Fibroblast of skin of abdomen (primary cell): ENCODE data around the gene ARL5C.
A peak's percentile ranks its signal among the peaks of the same experiment; 100 is the strongest.
"Not testable (repeated sequence)": the region's sequence is repeated elsewhere in the genome, so short reads cannot be mapped to it uniquely, and the experiment has no call there.

Source experiments
- DNase-seq: peaks from one replicate; pipeline ENCODE4 v3.0.0-alpha.2; 2013

Gene ARL5C

DNA sequence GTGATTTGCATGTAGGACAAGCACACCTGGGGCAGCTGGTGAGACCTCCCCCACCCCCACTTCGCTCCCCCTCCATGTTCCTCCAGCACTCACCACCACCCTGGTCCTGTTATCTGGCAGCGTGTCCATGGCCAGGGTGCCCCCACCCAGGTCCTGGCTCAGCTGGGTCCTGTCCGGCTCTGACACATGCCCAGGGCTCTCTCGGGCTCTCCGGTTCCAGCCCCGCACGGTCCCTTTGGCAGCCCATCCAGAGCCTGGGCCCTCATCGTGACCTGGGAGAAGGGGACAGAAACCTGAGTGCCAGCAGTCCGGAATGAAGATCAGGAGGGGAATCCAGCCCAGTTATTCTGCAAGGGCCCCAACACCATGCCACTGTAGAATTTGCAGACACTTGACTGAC is 26.4 kb downstream of the ARL5C start:
- no peak for DNase-seq

- DNase-seq = peak; percentile 90
Measured at GRCh38 chr17:39139161-39139511, 26.8 kb downstream of the ARL5C start.

GRCh38 chr17:39138431-39139160 is 27.4 kb downstream of the ARL5C start:
- DNase-seq = peak; percentile 38

DNA sequence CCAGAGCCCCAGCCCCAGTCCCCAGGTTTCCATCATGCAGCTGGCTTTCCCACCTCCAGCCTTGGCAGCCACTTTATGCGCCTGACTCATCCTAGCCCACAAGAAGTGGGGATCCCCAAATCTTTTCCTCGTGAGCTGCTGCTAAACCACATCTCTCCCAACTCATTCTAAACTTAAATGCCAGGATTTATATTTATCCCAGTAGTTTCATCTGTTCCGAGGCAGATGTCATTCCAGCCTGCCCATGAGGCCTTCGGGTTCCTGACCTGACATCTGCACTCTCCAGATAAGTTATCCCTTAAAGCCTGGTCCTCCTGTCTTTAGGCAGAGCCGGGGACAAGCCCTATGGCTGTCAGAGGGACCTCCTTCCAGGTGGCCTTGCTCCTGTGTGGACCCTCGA is 31.1 kb downstream of the ARL5C start:
- DNase-seq = peak; percentile 50

GRCh38 chr17:39132192-39132610 is 33.8 kb downstream of the ARL5C start:
- DNase-seq = peak; percentile 90

GRCh38 chr17:39131616-39132015 is 34.3 kb downstream of the ARL5C start:
- DNase-seq = peak; percentile 56

- no peak for DNase-seq
Measured at GRCh38 chr17:39130205-39130604, 35.8 kb downstream of the ARL5C start.

DNA sequence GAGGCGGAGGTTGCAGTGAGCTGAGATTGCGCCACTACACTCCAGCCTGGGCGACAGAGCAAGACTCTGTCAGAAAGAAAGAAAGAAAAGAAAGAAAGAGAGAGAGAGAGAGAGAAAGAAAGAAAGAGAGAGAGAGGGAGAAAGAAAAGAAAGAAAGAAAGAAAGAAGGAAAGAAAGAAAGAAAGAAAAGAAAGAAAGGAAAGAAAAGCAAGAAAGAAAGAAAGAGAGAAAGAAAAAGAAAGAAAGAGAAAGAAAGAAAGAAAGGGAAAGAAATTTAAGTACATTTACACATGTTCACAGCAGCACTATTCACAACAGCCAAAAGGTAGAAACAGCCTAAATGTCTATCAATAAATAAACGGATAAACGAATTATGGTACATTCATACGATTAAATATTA is 36.4 kb downstream of the ARL5C start:
- DNase-seq = not testable (repeated sequence)

GRCh38 chr17:39126436-39126835 is 39.5 kb downstream of the ARL5C start:
- no peak for DNase-seq

DNA sequence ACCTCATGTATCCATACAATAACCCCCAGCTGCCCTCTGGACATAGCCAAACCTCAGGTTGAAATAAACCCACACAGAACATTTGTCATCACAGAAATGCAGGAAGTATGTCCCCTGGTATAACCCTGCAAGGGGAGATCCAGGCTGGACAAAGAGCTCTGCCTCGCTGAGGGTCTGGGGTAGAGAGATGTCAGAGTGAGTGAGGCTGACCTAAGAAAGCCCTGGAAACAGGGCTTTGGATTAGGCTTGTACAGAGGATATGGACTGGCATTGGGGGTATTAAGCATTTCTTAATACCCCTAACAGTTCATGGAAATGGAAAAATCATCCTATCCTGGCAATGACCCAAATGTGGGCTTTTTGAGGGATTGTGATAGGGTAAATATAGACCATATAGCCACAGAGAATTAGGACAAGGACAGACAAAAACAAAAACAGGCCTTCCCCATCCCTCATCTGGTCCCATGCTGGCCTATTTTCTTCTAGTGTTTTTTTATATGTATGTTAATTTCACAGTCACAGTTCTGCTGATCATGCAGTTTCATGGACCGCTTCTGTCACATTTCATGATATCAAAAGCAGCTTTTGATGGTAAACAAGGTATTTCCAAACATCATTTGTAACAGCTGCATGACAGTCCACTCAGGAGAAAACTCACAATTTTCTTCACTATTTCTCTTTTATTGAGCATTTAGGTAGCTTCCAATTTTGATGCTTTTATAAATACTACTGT is 40.7 kb downstream of the ARL5C start:
- DNase-seq = no peak

DNA sequence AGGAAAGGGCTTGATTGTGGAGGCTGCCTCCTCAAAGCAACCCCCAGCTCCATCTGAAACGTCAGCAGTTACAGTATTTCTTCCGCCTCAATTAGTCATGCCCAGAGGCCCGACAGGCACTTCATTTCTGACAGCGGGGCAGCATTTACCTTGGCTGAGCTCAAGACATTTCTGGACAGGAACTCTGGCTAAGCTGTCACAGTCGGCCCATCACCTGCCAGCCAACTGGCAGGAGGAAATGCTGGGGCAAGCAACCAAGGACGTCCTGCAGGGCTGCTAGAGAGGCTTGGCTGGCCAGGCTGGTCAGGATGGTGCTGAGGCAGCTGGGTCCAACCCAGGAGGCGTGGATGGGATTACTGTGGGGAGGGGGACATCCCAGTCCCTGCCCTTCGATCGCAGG is 42.3 kb downstream of the ARL5C start:
- no peak for DNase-seq

DNA sequence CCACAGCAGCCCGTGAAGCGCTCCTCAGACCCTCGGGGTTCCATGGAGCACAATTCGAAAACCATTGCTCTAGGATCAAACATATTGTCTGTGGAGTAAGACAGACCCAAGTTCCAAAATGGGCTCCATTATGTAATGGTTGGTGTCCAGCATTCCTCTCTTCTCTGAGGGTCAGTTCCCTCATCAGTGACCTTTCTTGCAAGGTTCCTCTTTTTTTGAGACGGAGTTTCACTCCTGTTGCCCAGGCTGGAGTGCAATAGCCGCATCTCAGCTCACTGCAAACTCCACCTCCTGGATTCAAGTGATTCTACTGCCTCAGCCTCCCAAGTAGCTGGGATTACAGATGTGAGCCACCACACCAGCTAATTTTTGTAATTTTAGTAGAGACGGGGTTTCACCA is 43.0 kb downstream of the ARL5C start:
- DNase-seq = no peak

GRCh38 chr17:39121919-39122318 is 44.0 kb downstream of the ARL5C start:
- DNase-seq = not testable (repeated sequence)

- DNase-seq = no peak
Measured at GRCh38 chr17:39118674-39119419, 47.1 kb downstream of the ARL5C start.

GRCh38 chr17:39116224-39116623 is 49.7 kb downstream of the ARL5C start:
- no peak for DNase-seq

DNA sequence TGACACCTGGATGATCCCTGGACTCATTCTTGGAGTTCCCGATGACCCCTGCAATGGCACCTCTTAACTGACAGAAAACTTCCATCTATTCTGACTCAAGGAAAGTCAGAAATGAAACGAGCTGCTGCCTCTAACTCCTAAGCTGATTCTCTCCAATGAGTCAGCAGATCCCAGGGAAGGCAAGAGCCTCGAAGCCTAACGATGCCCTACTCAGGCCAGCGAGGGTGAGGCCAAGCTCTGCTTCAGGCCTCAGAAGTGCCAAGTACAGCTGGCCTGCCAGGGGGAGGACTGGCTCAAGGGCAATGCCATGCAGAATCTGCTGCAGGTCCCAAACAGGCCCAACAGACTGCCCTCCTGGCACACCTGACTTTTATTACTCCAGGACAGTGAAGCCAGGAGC is 50.8 kb downstream of the ARL5C start:
- peak; percentile 57 for DNase-seq

- peak; percentile 62 for DNase-seq
Measured at GRCh38 chr17:39114723-39115122, 51.2 kb downstream of the ARL5C start.

DNA sequence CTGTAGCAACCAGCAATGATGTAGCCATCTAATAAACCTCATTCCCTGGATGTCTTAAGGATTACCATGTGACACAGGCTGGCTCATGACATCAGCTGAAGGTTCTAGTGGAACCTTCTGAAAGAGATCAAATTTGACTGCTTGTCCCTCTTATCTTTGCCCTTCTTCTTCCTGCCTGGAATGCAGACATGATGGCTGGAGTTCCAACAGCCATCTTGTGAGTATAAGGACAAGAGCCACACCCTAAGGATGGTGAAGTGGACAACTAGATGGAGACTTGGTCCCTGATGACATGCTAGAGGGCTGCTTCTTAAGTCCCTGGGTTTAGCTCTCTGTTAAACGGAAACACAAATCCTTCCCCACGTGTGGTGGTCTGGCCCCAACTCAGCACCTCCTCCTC is 52.1 kb downstream of the ARL5C start:
- no peak for DNase-seq

GRCh38 chr17:39110435-39111136 is 55.4 kb downstream of the ARL5C start:
- no peak for DNase-seq

- no peak for DNase-seq
Measured at GRCh38 chr17:39108461-39109375, 57.2 kb downstream of the ARL5C start.

GRCh38 chr17:39107973-39108372 is 58.0 kb downstream of the ARL5C start:
- no peak for DNase-seq

DNA sequence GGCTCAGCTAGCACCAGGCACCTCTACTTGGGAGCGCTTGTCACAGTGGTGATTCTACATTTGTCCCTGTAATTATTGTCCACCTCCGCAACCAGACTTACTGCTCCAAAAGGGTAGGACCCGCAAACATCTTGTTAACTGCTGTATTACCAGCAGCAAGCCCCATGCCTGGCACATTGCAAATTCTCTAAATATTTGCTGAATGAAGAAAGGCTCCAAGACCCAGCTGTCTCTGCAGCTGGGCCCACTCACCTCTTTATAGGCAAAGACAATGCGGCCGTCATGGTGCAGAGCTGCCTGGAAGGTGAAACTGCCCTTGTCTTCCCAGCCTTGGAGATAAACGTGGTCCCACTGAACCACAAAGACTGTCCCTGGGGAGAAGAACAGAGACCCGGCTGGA is 58.8 kb downstream of the ARL5C start:
- no peak for DNase-seq
